H9 (cell line): Measurements from ENCODE around the gene ENOSF1. TPM values are rescaled to one million over a fixed set of nuclear protein-coding genes. Genes with fewer than 3 reads are reported as not detected.

ENCODE experiments used
- DNase-seq: peaks from one replicate; pipeline ENCODE4 v3.0.0-alpha.2; 2017
- H2AFZ ChIP-seq: one replicate; pipeline ENCODE4 v1.6.1; 2013; ENCODE audit warnings: mild to moderate bottlenecking, low read length, control low read depth, moderate library complexity
- H2AK5ac ChIP-seq: 2 replicates; pipeline ENCODE4 v1.6.1; 2013; ENCODE audit warnings: low read length, control low read depth, mixed read lengths; ENCODE audit not compliant: insufficient read length
- H2BK120ac ChIP-seq: one replicate; pipeline ENCODE4 v1.6.1; 2013; ENCODE audit warnings: low read depth, mild to moderate bottlenecking, low read length, control low read depth, inconsistent platforms; ENCODE audit not compliant: poor library complexity, severe bottlenecking
- H2BK12ac ChIP-seq: 2 replicates; pipeline ENCODE4 v1.6.1; 2013; ENCODE audit warnings: low read length, control low read depth, mixed read lengths, low read depth; ENCODE audit not compliant: insufficient read length
- H2BK15ac ChIP-seq: 2 replicates; pipeline ENCODE4 v1.6.1; 2013; ENCODE audit warnings: low read depth, low read length, control low read depth
- H2BK20ac ChIP-seq: one replicate; pipeline ENCODE4 v1.6.1; 2013; ENCODE audit warnings: low read depth, mild to moderate bottlenecking, low read length, control low read depth, inconsistent platforms; ENCODE audit not compliant: poor library complexity, severe bottlenecking
- H2BK5ac ChIP-seq: 2 replicates; pipeline ENCODE4 v1.6.1; 2013; ENCODE audit warnings: low read length, control low read depth, mixed read lengths; ENCODE audit not compliant: insufficient read length
- H3K14ac ChIP-seq: 2 replicates; pipeline ENCODE4 v1.6.1; 2013; ENCODE audit warnings: low read length, control low read depth; ENCODE audit not compliant: insufficient read depth
- H3K18ac ChIP-seq: 2 replicates; pipeline ENCODE4 v1.6.1; 2013; ENCODE audit warnings: low read depth, mild to moderate bottlenecking, mixed read lengths, low read length, control low read depth; ENCODE audit not compliant: insufficient read length
- H3K23ac ChIP-seq: 2 replicates; pipeline ENCODE4 v1.6.1; 2013; ENCODE audit warnings: low read length, control low read depth, mixed read lengths, low read depth; ENCODE audit not compliant: insufficient read length
- H3K23me2 ChIP-seq: 2 replicates; pipeline ENCODE4 v1.6.1; 2013; ENCODE audit warnings: low read depth, mild to moderate bottlenecking, mixed read lengths, low read length, control low read depth; ENCODE audit not compliant: insufficient read length, poor library complexity, severe bottlenecking
- H3K27ac ChIP-seq: 2 replicates; pipeline ENCODE4 v1.5.1; 2013; ENCODE audit warnings: low read length, control low read depth, mixed read lengths, low read depth; ENCODE audit not compliant: insufficient read length
- H3K27me3 ChIP-seq: 2 replicates; pipeline ENCODE4 v1.6.1; 2013; ENCODE audit warnings: low read length, control low read depth, inconsistent platforms; ENCODE audit not compliant: insufficient read depth
- H3K4ac ChIP-seq: 2 replicates; pipeline ENCODE4 v1.6.1; 2013; ENCODE audit warnings: low read depth, mild to moderate bottlenecking, control low read depth, inconsistent platforms, low read length, moderate library complexity
- H3K4me1 ChIP-seq: 2 replicates; pipeline ENCODE4 v1.6.1; 2013; ENCODE audit warnings: low read length, control low read depth, inconsistent platforms; ENCODE audit not compliant: insufficient read depth
- H3K4me2 ChIP-seq: 2 replicates; pipeline ENCODE4 v1.6.1; 2013; ENCODE audit warnings: low read length, control low read depth, mixed read lengths; ENCODE audit not compliant: insufficient read length, insufficient read depth
- H3K56ac ChIP-seq: 2 replicates; pipeline ENCODE4 v1.6.1; 2013; ENCODE audit warnings: low read depth, mild to moderate bottlenecking, mixed read lengths, low read length, control low read depth; ENCODE audit not compliant: insufficient read length
- H3K79me1 ChIP-seq: 2 replicates; pipeline ENCODE4 v1.6.1; 2013; ENCODE audit warnings: low read depth, mild to moderate bottlenecking, moderate library complexity, low read length, control low read depth, inconsistent platforms; ENCODE audit not compliant: insufficient read depth, poor library complexity, severe bottlenecking
- H3K79me2 ChIP-seq: 2 replicates; pipeline ENCODE4 v1.6.1; 2013; ENCODE audit warnings: low read length, control low read depth, inconsistent platforms; ENCODE audit not compliant: insufficient read depth
- H3K9ac ChIP-seq: 2 replicates; pipeline ENCODE4 v1.6.1; 2013; ENCODE audit warnings: low read length, control low read depth, mixed read lengths; ENCODE audit not compliant: insufficient read length; ENCODE audit errors: extremely low read depth
- H3K9me3 ChIP-seq: one replicate; pipeline ENCODE4 v1.6.1; 2013; ENCODE audit warnings: low read depth, low read length, inconsistent platforms; ENCODE audit not compliant: control insufficient read depth
- H3T11ph ChIP-seq: one replicate; pipeline ENCODE4 v1.6.1; 2013; ENCODE audit warnings: mild to moderate bottlenecking, low read length, control low read depth, inconsistent platforms
- H4K20me1 ChIP-seq: one replicate; pipeline ENCODE4 v1.6.1; 2013; ENCODE audit not compliant: control insufficient read depth, insufficient read length, insufficient read depth
- H4K5ac ChIP-seq: 2 replicates; pipeline ENCODE4 v1.6.1; 2013; ENCODE audit warnings: low read depth, mild to moderate bottlenecking, mixed read lengths, low read length, control low read depth; ENCODE audit not compliant: insufficient read length
- H4K8ac ChIP-seq: replicated peaks from 2 replicates; pipeline ENCODE4 v1.6.1; 2013; ENCODE audit warnings: low read length, control low read depth, mixed read lengths, low read depth; ENCODE audit not compliant: insufficient read length
- H4K91ac ChIP-seq: 2 replicates; pipeline ENCODE4 v1.6.1; 2013; ENCODE audit warnings: low read depth, mild to moderate bottlenecking, moderate library complexity, mixed read lengths, low read length, control low read depth; ENCODE audit not compliant: insufficient read length
- H3K27ac Mint-ChIP-seq, 3 experiments: 2 replicates in 2 of 3; 3 replicates in 1 of 3; pipeline ENCODE4 v1.8.0; 2020 to 2021; ENCODE audit warnings: mixed read lengths in 3 of 3, mild to moderate bottlenecking in 1 of 3, moderate library complexity in 1 of 3
- H3K27me3 Mint-ChIP-seq: 2 replicates; pipeline ENCODE4 v1.8.0; 2021; ENCODE audit warnings: low read depth, mild to moderate bottlenecking, moderate library complexity, mixed read lengths
- H3K36me3 Mint-ChIP-seq, 3 experiments: 2 replicates in 2 of 3; 3 replicates in 1 of 3; pipeline ENCODE4 v1.8.0; 2020 to 2021; ENCODE audit warnings: low read depth in 3 of 3, mixed read lengths in 3 of 3; ENCODE audit not compliant: insufficient read depth in 1 of 3
- H3K4me1 Mint-ChIP-seq, 2 experiments: 2 replicates each; pipeline ENCODE4 v1.8.0; 2020; ENCODE audit warnings: mixed read lengths in 2 of 2
- H3K4me3 Mint-ChIP-seq, 2 experiments: 2 replicates in 1 of 2; 3 replicates in 1 of 2; pipeline ENCODE4 v1.8.0; 2020 to 2021; ENCODE audit warnings: mild to moderate bottlenecking in 2 of 2, mixed read lengths in 2 of 2, moderate library complexity in 1 of 2
- H3K9me3 Mint-ChIP-seq, 2 experiments: 2 replicates in 1 of 2; 3 replicates in 1 of 2; pipeline ENCODE4 v1.8.0; 2020; ENCODE audit warnings: mild to moderate bottlenecking in 2 of 2, mixed read lengths in 2 of 2, moderate library complexity in 1 of 2
- CTCF ChIP-seq: fragments of 200-600 bp; sonication (generic); conservative IDR thresholded peaks from 3 replicates; pipeline ENCODE4 v1.8.0; 2021; ENCODE audit warnings: antibody characterized with exemption, mild to moderate bottlenecking
- WGBS: extraction: QIAGEN DNeasy Blood & Tissue Kit; methylation state at CpG from one replicate; pipeline ENCODE4 v1.1.7; 2013; ENCODE audit warnings: missing lambda C conversion rate, low lambda C conversion rate, mixed read lengths; ENCODE audit not compliant: insufficient read length; ENCODE audit errors: extremely low coverage; 5-methylcytosine and 5-hydroxymethylcytosine counted together
- total RNA-seq: library from RNA; stranded (reverse); gene quantifications from 2 replicates; pipeline ENCODE4 v1.2.1, GENCODE V29; 2021

Gene ENOSF1
- total RNA-seq, 1 experiment from 2014 or later: 40.3 TPM

- Mint-ChIP-seq H3K36me3 (peaks cover 8 to 76% (median 43%) of the 10 kb centered on the region in 3 experiments; a peak in 6 of 7 replicates), H3K27me3 (no peaks in the 10 kb centered on the region), H3K9me3 (no peaks in the 10 kb centered on the region), H3K4me3 (no peak overlapping the region), H3K27ac (no peak overlapping the region; a peak in 1 of 7 replicates), H3K4me1 (no peaks in the 10 kb centered on the region)
- Histone ChIP-seq H3K9ac (no peak overlapping the region), H4K20me1 (no peaks in the 10 kb centered on the region), H3K14ac (no peak overlapping the region), H4K8ac (no peak overlapping the region), H2BK15ac (no peak overlapping the region), H2BK12ac (no peak overlapping the region), H3T11ph (no peak overlapping the region), H3K4me1 (no peaks in the 10 kb centered on the region), H3K4ac (no peak overlapping the region), H3K27ac (no peak overlapping the region), H2AFZ (no peak overlapping the region), H3K23ac (no peak overlapping the region), H3K27me3 (no peaks in the 10 kb centered on the region), H2BK5ac (no peak overlapping the region), H2BK120ac (no peak overlapping the region), H2BK20ac (no peak overlapping the region), H3K56ac (peak overlapping the region; percentile 40), H3K79me1 (no peaks in the 10 kb centered on the region), H3K79me2 (no peaks in the 10 kb centered on the region), H4K5ac (no peak overlapping the region), H3K23me2 (no peaks in the 10 kb centered on the region), H2AK5ac (no peak overlapping the region), H3K4me2 (no peak overlapping the region), H3K18ac (no peak overlapping the region), H3K9me3 (no peaks in the 10 kb centered on the region), H4K91ac (no peak overlapping the region)
- WGBS: no CpG with 5 or more reads among the region's 14 CpGs
- no peak for DNase-seq
- TF ChIP-seq CTCF: no peak
Observed at GRCh38 chr18:677951-678381, 34.5 kb downstream of the ENOSF1 start.
